Measurements from ENCODE around the gene TAS1R1. TPM values are rescaled to one million over a fixed set of nuclear protein-coding genes. Genes with fewer than 3 reads are reported as not detected.

The TAS1R1 gene
- total RNA-seq, 1 experiment from 2014 or later, result not detected

GRCh38 chr1:6603238-6603914 lies 48.3 kb downstream of the TAS1R1 start:
- ChIA-PET CTCF (interaction anchor here (1.0 kb wide), 1 partner anchor 9 kb away, joined by 3 read pairs; no protein-coding TSS in a partner anchor), POLR2A (no interaction called here)
- no peaks in the 10 kb centered on the region; the same call in 1 of the 2 replicates for H3K36me3 ChIP-seq (ENCODE audit: control insufficient read depth, insufficient read depth, low read length)
- in situ Hi-C loops (cut with HindIII; ENCODE audit: low pct_unique_long_range_greater_than_20kb, low sequenced_read_pairs), result no loop called here
- peak; percentile 26 for TF ChIP-seq POLR2AphosphoS5 (IDR thresholded peaks at IDR 0.05; ENCODE audit: low read depth, low read length)
- 0 out of 2 replicates have a peak, but pooled peaks have one; percentile 38 for TF ChIP-seq TCF7L2 (IDR thresholded peaks at IDR 0.05; ENCODE audit: low read depth, low read length)
- no peak for TF ChIP-seq REST (IDR thresholded peaks at IDR 0.05; ENCODE audit: insufficient read depth in 1 of 2, low read depth in 2 of 2, low read length in 1 of 2)
- TF ChIP-seq SIN3A (IDR thresholded peaks at IDR 0.05; ENCODE audit: borderline replicate concordance, insufficient read depth, low read depth, low read length), result no peak
- no peak for TF ChIP-seq CTCF (IDR thresholded peaks at IDR 0.05)
- peak overlapping the region; percentile 54 to 61 for H3K4me3 ChIP-seq (ENCODE audit: low read depth in 2 of 2, low read length in 2 of 2)
- no peak for DNase-seq (ENCODE audit: low read depth, low spot score)
- intact Hi-C loops (cut with micrococcal nuclease; ENCODE audit: unreplicated experiment), result no loop called here
- peaks cover 19% of the 10 kb centered on the region for H3K4me1 ChIP-seq (ENCODE audit: control insufficient read depth, insufficient read depth, low read length)
- H3K9me3 ChIP-seq (ENCODE audit: control insufficient read depth, insufficient read depth, low read depth, low read length), result no peaks in the 10 kb centered on the region
- H3K27me3 ChIP-seq (ENCODE audit: control insufficient read depth, insufficient read depth, low read length), result no peaks in the 10 kb centered on the region
- BruUV-seq (replicated peaks), result TSS peak; percentile 96
- peak overlapping the region; percentile 97 for H3K27ac ChIP-seq (ENCODE audit: low read length)
- ATAC-seq, result peak; percentile 52

- no peak for TF ChIP-seq REST (IDR thresholded peaks at IDR 0.05; ENCODE audit: insufficient read depth in 1 of 2, low read depth in 2 of 2, low read length in 1 of 2)
- no peak for TF ChIP-seq CTCF (IDR thresholded peaks at IDR 0.05)
- no peak for TF ChIP-seq SIN3A (IDR thresholded peaks at IDR 0.05; ENCODE audit: borderline replicate concordance, insufficient read depth, low read depth, low read length)
- no peak for TF ChIP-seq POLR2AphosphoS5 (IDR thresholded peaks at IDR 0.05; ENCODE audit: low read depth, low read length)
- no peak for TF ChIP-seq TCF7L2 (IDR thresholded peaks at IDR 0.05; ENCODE audit: low read depth, low read length)
- BruUV-seq (replicated peaks), result no TSS peak
- ChIA-PET CTCF (interaction anchor here (1.0 kb wide), 1 partner anchor 8 kb away, joined by 3 read pairs; no protein-coding TSS in a partner anchor), POLR2A (no interaction called here)
- Histone ChIP-seq H3K27me3 (ENCODE audit: control insufficient read depth, insufficient read depth, low read length) (no peaks in the 10 kb centered on the region), H3K4me3 (ENCODE audit: low read depth in 2 of 2, low read length in 2 of 2) (peak overlapping the region; percentile 54 to 61), H3K27ac (ENCODE audit: low read length) (peak overlapping the region; percentile 97), H3K9me3 (ENCODE audit: control insufficient read depth, insufficient read depth, low read depth, low read length) (no peaks in the 10 kb centered on the region), H3K4me1 (ENCODE audit: control insufficient read depth, insufficient read depth, low read length) (peaks cover 19% of the 10 kb centered on the region), H3K36me3 (ENCODE audit: control insufficient read depth, insufficient read depth, low read length) (no peaks in the 10 kb centered on the region; the same call in 1 of the 2 replicates)
- ATAC-seq, result no peak
- no peak for DNase-seq (ENCODE audit: low read depth, low spot score)
- in situ Hi-C loops (cut with HindIII; ENCODE audit: low pct_unique_long_range_greater_than_20kb, low sequenced_read_pairs) (no loop called here), intact Hi-C loops (cut with micrococcal nuclease; ENCODE audit: unreplicated experiment) (no loop called here)
These were observed 48.9 kb downstream of the TAS1R1 start for GRCh38 chr1:6603915-6604558.

All from Panc1 (cell line).